IPS-18a (cell line): Measurements from ENCODE around the gene CRIP1.

Experiments used
- H3K27ac ChIP-seq: one replicate; pipeline ENCODE4 v1.5.1; 2013; ENCODE audit warnings: low read length
- H3K27me3 ChIP-seq: one replicate; pipeline ENCODE4 v1.6.1; 2013; ENCODE audit warnings: mild to moderate bottlenecking, low read length; ENCODE audit not compliant: control insufficient read depth, insufficient read depth
- H3K36me3 ChIP-seq: one replicate; pipeline ENCODE4 v1.6.1; 2013; ENCODE audit warnings: low read depth, low read length; ENCODE audit not compliant: control insufficient read depth
- H3K4me1 ChIP-seq: one replicate; pipeline ENCODE4 v1.6.1; 2013; ENCODE audit warnings: low read depth, low read length; ENCODE audit not compliant: control insufficient read depth
- H3K4me3 ChIP-seq: one replicate; pipeline ENCODE4 v1.5.1; 2013; ENCODE audit warnings: low read length
- H3K9ac ChIP-seq: one replicate; pipeline ENCODE4 v1.6.1; 2013; ENCODE audit warnings: mild to moderate bottlenecking, low read length, moderate library complexity
- H3K9me3 ChIP-seq: one replicate; pipeline ENCODE4 v1.6.1; 2013; ENCODE audit warnings: low read depth, low read length; ENCODE audit not compliant: control insufficient read depth

The CRIP1 gene

GRCh38 chr14:105531088-105531893 is 44.6 kb downstream of the CRIP1 start:
- no peaks in the 10 kb centered on the region for H3K9me3 ChIP-seq

GRCh38 chr14:105531894-105532623 is 45.4 kb downstream of the CRIP1 start:
- no peak overlapping the region for H3K9ac ChIP-seq
- no peak overlapping the region for H3K4me3 ChIP-seq
- H3K36me3 ChIP-seq = no peaks in the 10 kb centered on the region
- H3K9me3 ChIP-seq = no peaks in the 10 kb centered on the region
- H3K27ac ChIP-seq = no peak overlapping the region
- H3K27me3 ChIP-seq = peaks cover 21% of the 10 kb centered on the region
- no peaks in the 10 kb centered on the region for H3K4me1 ChIP-seq

More at GRCh38 chr14:105531088-105531893, 44.6 kb downstream of the CRIP1 start:
- no peak overlapping the region for H3K27ac ChIP-seq
- H3K9ac ChIP-seq = no peak overlapping the region
- no peaks in the 10 kb centered on the region for H3K4me1 ChIP-seq
- H3K36me3 ChIP-seq = no peaks in the 10 kb centered on the region
- peaks cover 26% of the 10 kb centered on the region for H3K27me3 ChIP-seq
- no peak overlapping the region for H3K4me3 ChIP-seq

- H3K9ac ChIP-seq = no peak overlapping the region
- no peaks in the 10 kb centered on the region for H3K9me3 ChIP-seq
- no peak overlapping the region for H3K4me3 ChIP-seq
- H3K27me3 ChIP-seq = peaks cover 15% of the 10 kb centered on the region
- no peaks in the 10 kb centered on the region for H3K4me1 ChIP-seq
- H3K36me3 ChIP-seq = no peaks in the 10 kb centered on the region
- H3K27ac ChIP-seq = no peak overlapping the region
These were observed 46.1 kb downstream of the CRIP1 start for GRCh38 chr14:105532735-105533141.

GRCh38 chr14:105533391-105533790 is 46.7 kb downstream of the CRIP1 start:
- H3K27ac ChIP-seq = no peak overlapping the region
- H3K4me1 ChIP-seq = no peaks in the 10 kb centered on the region
- no peak overlapping the region for H3K4me3 ChIP-seq
- H3K27me3 ChIP-seq = peaks cover 8% of the 10 kb centered on the region
- no peak overlapping the region for H3K9ac ChIP-seq
- no peaks in the 10 kb centered on the region for H3K36me3 ChIP-seq
- H3K9me3 ChIP-seq = no peaks in the 10 kb centered on the region

GRCh38 chr14:105533811-105534498 is 47.3 kb downstream of the CRIP1 start:
- no peaks in the 10 kb centered on the region for H3K4me1 ChIP-seq
- H3K9me3 ChIP-seq = no peaks in the 10 kb centered on the region
- H3K27ac ChIP-seq = no peak overlapping the region
- peaks cover 5% of the 10 kb centered on the region for H3K27me3 ChIP-seq
- no peak overlapping the region for H3K4me3 ChIP-seq
- H3K36me3 ChIP-seq = no peaks in the 10 kb centered on the region
- H3K9ac ChIP-seq = no peak overlapping the region

- Histone ChIP-seq H3K9me3 (no peaks in the 10 kb centered on the region), H3K27ac (no peak overlapping the region), H3K27me3 (no peaks in the 10 kb centered on the region), H3K4me3 (no peak overlapping the region), H3K9ac (no peak overlapping the region), H3K4me1 (no peaks in the 10 kb centered on the region), H3K36me3 (no peaks in the 10 kb centered on the region)
These were observed 47.9 kb downstream of the CRIP1 start for GRCh38 chr14:105534586-105534985.

GRCh38 chr14:105536051-105536450 is 49.4 kb downstream of the CRIP1 start:
- Histone ChIP-seq H3K4me1 (no peaks in the 10 kb centered on the region), H3K27ac (no peak overlapping the region), H3K9ac (no peak overlapping the region), H3K9me3 (peaks cover 7% of the 10 kb centered on the region), H3K27me3 (no peaks in the 10 kb centered on the region), H3K36me3 (no peaks in the 10 kb centered on the region), H3K4me3 (no peak overlapping the region)

- Histone ChIP-seq H3K27ac (no peak overlapping the region), H3K4me1 (no peaks in the 10 kb centered on the region), H3K27me3 (no peaks in the 10 kb centered on the region), H3K4me3 (no peak overlapping the region), H3K36me3 (no peaks in the 10 kb centered on the region), H3K9ac (no peak overlapping the region), H3K9me3 (peaks cover 10% of the 10 kb centered on the region)
These were observed 50.2 kb downstream of the CRIP1 start for GRCh38 chr14:105536691-105537579.

GRCh38 chr14:105537580-105538474 is 51.1 kb downstream of the CRIP1 start:
- no peak overlapping the region for H3K4me3 ChIP-seq
- H3K4me1 ChIP-seq = no peaks in the 10 kb centered on the region
- H3K9me3 ChIP-seq = peaks cover 10% of the 10 kb centered on the region
- H3K36me3 ChIP-seq = no peaks in the 10 kb centered on the region
- H3K27me3 ChIP-seq = no peaks in the 10 kb centered on the region
- H3K9ac ChIP-seq = no peak overlapping the region
- H3K27ac ChIP-seq = no peak overlapping the region
